MM.1S (cell line): ENCODE measurements around the gene LRRC74B.

Experiments
- DNase-seq: peaks from one replicate; pipeline ENCODE4 v3.0.0-alpha.2; 2015
- H2AFZ ChIP-seq: fragments of 300-600 bp; sonication (generic); 2 replicates; pipeline ENCODE4 v1.6.0; 2016; ENCODE audit warnings: antibody characterized with exemption, low read length
- H3F3A ChIP-seq: fragments of 300-600 bp; sonication (generic); 2 replicates; pipeline ENCODE4 v1.6.1; 2016; ENCODE audit warnings: mild to moderate bottlenecking, antibody characterized with exemption, low read length, moderate library complexity, mixed read lengths; ENCODE audit not compliant: insufficient read depth
- H3K27ac ChIP-seq: fragments of 300-600 bp; sonication (generic); 2 replicates; pipeline ENCODE4 v1.5.1; 2016; ENCODE audit warnings: mild to moderate bottlenecking, low read length
- H3K27me3 ChIP-seq: fragments of 300-600 bp; sonication (generic); replicated peaks from 2 replicates; pipeline ENCODE4 v1.6.0; 2016; ENCODE audit warnings: low read length; ENCODE audit not compliant: insufficient read depth
- H3K36me3 ChIP-seq: fragments of 300-600 bp; sonication (generic); replicated peaks from 2 replicates; pipeline ENCODE4 v1.6.1; 2016; ENCODE audit warnings: mild to moderate bottlenecking, low read length, mixed read lengths; ENCODE audit not compliant: insufficient read depth
- H3K4me1 ChIP-seq: fragments of 300-600 bp; sonication (generic); 2 replicates; pipeline ENCODE4 v1.6.1; 2016; ENCODE audit warnings: low read length, mixed read lengths
- H3K4me2 ChIP-seq: fragments of 300-600 bp; sonication (generic); 2 replicates; pipeline ENCODE4 v1.6.0; 2016; ENCODE audit warnings: low read depth, low read length
- H3K4me3 ChIP-seq: fragments of 300-600 bp; sonication (generic); 2 replicates; pipeline ENCODE4 v1.5.1; 2016; ENCODE audit warnings: low read length, mixed read lengths
- H3K79me2 ChIP-seq: fragments of 300-600 bp; sonication (generic); 2 replicates; pipeline ENCODE4 v1.6.1; 2016; ENCODE audit warnings: mixed run types, low read length, mixed read lengths
- H3K9ac ChIP-seq: fragments of 300-600 bp; sonication (generic); 2 replicates; pipeline ENCODE4 v1.6.1; 2016; ENCODE audit warnings: low read length, mixed read lengths
- H3K9me2 ChIP-seq: fragments of 300-600 bp; sonication (generic); replicated peaks from 2 replicates; pipeline ENCODE4 v1.6.1; 2016; ENCODE audit warnings: mild to moderate bottlenecking, low read length, mixed read lengths; ENCODE audit not compliant: insufficient read depth
- H3K9me3 ChIP-seq: fragments of 300-600 bp; sonication (generic); replicated peaks from 2 replicates; pipeline ENCODE4 v1.6.1; 2016; ENCODE audit warnings: mild to moderate bottlenecking, low read length, mixed read lengths; ENCODE audit not compliant: insufficient read depth
- H4K20me1 ChIP-seq: fragments of 300-600 bp; sonication (generic); 2 replicates; pipeline ENCODE4 v1.6.1; 2016; ENCODE audit warnings: mild to moderate bottlenecking, low read length, moderate library complexity, mixed read lengths; ENCODE audit not compliant: insufficient read depth
- EZH2 ChIP-seq: fragments of 300-600 bp; sonication (generic); optimal IDR thresholded peaks from 2 replicates; pipeline ENCODE3; 2017; ENCODE audit warnings: low read depth, mild to moderate bottlenecking, antibody characterized with exemption, low read length, mixed read lengths
- EZH2phosphoT487 ChIP-seq: fragments of 300-600 bp; sonication (generic); IDR thresholded peaks from 2 replicates; pipeline ENCODE4 v1.6.1; 2018; ENCODE audit warnings: antibody characterized with exemption, low read length
- TF ChIP-seq, protein P1 (sequence below): fragments of 300-600 bp; sonication (generic); IDR thresholded peaks from 2 replicates; pipeline ENCODE4 v1.5.1; 2016; ENCODE audit warnings: antibody characterized with exemption, low read length, mixed read lengths

LRRC74B gene

DNA sequence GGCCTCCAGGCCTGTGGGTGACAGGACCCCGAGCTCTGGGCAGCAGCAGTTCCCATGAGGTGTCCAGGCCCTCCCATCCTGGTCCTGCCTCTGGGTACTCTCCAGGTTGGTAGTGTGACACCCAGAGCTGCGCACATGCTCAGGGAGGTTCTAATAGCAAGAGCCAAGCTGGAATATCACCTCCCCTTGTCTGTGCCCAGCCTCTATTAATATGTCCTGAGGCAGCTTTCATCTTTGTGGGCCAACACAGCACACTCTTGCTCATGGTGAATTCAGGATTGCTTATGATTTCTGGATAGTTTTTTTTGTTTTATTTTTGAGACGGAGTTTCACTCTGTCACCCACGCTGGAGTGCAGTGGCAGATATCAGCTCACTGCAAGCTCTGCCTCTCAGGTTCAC is 27.4 kb upstream of the LRRC74B start:
- Histone ChIP-seq H3K27me3 (peaks cover 58% of the 10 kb centered on the region), H3K36me3 (no peaks in the 10 kb centered on the region), H3K4me3 (no peak overlapping the region), H2AFZ (no peak overlapping the region), H3K79me2 (no peaks in the 10 kb centered on the region), H3K27ac (no peak overlapping the region), H3K4me1 (no peaks in the 10 kb centered on the region; the same call in 1 of the 2 replicates), H4K20me1 (no peaks in the 10 kb centered on the region), H3K9me3 (no peaks in the 10 kb centered on the region), H3F3A (no peaks in the 10 kb centered on the region), H3K9me2 (no peaks in the 10 kb centered on the region), H3K9ac (no peak overlapping the region), H3K4me2 (no peak overlapping the region)
- DNase-seq: no peak
- TF ChIP-seq, protein P1, sequence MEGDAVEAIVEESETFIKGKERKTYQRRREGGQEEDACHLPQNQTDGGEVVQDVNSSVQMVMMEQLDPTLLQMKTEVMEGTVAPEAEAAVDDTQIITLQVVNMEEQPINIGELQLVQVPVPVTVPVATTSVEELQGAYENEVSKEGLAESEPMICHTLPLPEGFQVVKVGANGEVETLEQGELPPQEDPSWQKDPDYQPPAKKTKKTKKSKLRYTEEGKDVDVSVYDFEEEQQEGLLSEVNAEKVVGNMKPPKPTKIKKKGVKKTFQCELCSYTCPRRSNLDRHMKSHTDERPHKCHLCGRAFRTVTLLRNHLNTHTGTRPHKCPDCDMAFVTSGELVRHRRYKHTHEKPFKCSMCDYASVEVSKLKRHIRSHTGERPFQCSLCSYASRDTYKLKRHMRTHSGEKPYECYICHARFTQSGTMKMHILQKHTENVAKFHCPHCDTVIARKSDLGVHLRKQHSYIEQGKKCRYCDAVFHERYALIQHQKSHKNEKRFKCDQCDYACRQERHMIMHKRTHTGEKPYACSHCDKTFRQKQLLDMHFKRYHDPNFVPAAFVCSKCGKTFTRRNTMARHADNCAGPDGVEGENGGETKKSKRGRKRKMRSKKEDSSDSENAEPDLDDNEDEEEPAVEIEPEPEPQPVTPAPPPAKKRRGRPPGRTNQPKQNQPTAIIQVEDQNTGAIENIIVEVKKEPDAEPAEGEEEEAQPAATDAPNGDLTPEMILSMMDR: no peak
- TF ChIP-seq EZH2phosphoT487: no peak
- no peak for TF ChIP-seq EZH2

DNA sequence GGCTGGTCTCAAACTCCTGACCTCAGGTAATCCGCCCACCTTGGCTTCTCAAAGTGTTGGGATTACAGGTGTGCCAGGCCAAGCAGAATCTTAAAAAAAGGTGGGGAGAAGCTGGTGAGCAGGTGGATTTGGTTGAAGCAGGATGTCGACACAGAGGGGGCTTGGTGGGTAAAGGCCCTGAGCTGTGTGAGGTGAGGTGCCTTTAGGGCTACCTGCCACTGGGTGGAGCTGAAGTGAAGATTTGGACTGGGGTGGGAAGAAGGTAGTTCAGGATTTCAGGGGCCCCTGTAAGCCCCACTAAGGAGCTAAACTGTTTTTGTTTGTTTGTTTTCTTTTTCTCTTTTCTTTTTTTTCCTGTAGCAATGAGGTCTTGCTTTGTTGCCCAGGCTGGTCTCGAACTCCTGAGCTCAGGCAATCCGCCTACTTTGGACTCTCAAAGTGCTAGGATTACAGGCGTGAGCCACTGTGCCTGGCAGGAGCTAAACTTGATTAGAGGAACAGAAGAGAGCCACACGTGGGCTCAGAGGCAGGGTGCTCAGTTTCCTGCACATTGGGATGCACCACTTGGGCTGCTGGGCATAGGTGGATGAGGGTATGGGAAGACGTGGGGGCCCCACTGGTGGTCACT is 24.8 kb upstream of the LRRC74B start:
- H3K27ac ChIP-seq: no peak overlapping the region
- H3K9me2 ChIP-seq: no peaks in the 10 kb centered on the region
- H3K36me3 ChIP-seq: no peaks in the 10 kb centered on the region
- H3K79me2 ChIP-seq: no peaks in the 10 kb centered on the region
- TF ChIP-seq, protein P1: peak; percentile 45
- TF ChIP-seq EZH2phosphoT487: no peak
- no peaks in the 10 kb centered on the region for H3K9me3 ChIP-seq
- no peak for DNase-seq
- H3K27me3 ChIP-seq: peaks cover 41% of the 10 kb centered on the region
- H3K4me3 ChIP-seq: no peak overlapping the region
- H3K9ac ChIP-seq: no peak overlapping the region
- no peak overlapping the region for H2AFZ ChIP-seq
- H3K4me2 ChIP-seq: no peak overlapping the region
- no peaks in the 10 kb centered on the region for H4K20me1 ChIP-seq
- no peaks in the 10 kb centered on the region for H3F3A ChIP-seq
- no peaks in the 10 kb centered on the region; the same call in 1 of the 2 replicates for H3K4me1 ChIP-seq

DNA sequence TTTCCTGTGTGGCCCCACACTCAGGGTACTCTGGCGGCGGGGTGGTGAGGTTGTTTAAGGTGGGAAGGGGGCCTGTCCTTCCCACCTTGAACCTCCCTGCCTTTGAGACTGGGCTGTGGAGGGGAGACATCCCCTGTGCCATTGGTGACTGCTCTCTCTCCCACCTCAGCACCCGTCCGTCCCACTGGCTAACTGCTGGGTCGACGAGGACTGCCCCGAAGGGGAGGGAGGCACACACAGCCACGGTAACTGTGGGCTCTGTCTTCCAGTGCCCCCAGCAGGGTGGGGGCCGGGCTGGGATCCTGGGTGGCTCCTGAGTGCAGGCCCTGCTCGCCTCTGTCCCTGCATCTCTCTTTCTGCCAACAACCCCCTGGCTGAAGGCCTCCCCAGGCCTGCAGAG is 23.2 kb upstream of the LRRC74B start:
- H3K4me1 ChIP-seq: no peaks in the 10 kb centered on the region; the same call in 1 of the 2 replicates
- no peaks in the 10 kb centered on the region for H3F3A ChIP-seq
- no peaks in the 10 kb centered on the region for H3K36me3 ChIP-seq
- DNase-seq: no peak
- no peak overlapping the region for H3K4me2 ChIP-seq
- H3K4me3 ChIP-seq: no peak overlapping the region
- peaks cover 32% of the 10 kb centered on the region for H3K27me3 ChIP-seq
- H3K27ac ChIP-seq: no peak overlapping the region
- TF ChIP-seq, protein P1: no peak
- no peak for TF ChIP-seq EZH2phosphoT487
- TF ChIP-seq EZH2: no peak
- H3K9me2 ChIP-seq: no peaks in the 10 kb centered on the region
- H3K79me2 ChIP-seq: no peaks in the 10 kb centered on the region
- no peak overlapping the region for H3K9ac ChIP-seq
- H3K9me3 ChIP-seq: no peaks in the 10 kb centered on the region
- no peak overlapping the region for H2AFZ ChIP-seq
- no peaks in the 10 kb centered on the region for H4K20me1 ChIP-seq
